GM20000 (cell line): ENCODE results near the gene MAP2K5.

Source experiments
- DNase-seq: peaks from one replicate; pipeline ENCODE4 v3.0.0; 2012; ENCODE audit warnings: low spot score
- TF ChIP-seq, protein P1 (sequence below): IDR thresholded peaks from 2 replicates; pipeline ENCODE4 v1.5.1; 2012; ENCODE audit warnings: mild to moderate bottlenecking, control low read depth; ENCODE audit errors: extremely low read depth, missing control alignments

Gene MAP2K5

DNA sequence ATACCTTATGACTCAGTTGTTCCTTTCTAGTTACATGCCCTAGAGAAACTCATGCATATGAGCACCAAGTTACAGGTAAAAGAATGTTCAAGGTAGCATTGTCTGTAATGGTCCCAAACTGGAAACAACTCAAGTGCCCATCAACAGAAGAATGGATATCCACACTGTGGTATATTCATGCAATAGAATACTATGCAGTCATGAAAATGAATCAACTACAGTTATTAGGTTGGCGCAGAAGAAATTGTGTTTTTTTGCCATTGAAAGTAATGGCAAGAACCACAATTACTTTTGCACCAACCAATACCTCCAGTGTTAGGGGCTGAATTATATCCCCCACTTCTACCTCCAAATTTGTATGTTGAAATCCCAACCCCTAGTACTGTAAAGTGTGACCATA lies 307.0 kb downstream of the MAP2K5 start:
- TF ChIP-seq, protein P1, sequence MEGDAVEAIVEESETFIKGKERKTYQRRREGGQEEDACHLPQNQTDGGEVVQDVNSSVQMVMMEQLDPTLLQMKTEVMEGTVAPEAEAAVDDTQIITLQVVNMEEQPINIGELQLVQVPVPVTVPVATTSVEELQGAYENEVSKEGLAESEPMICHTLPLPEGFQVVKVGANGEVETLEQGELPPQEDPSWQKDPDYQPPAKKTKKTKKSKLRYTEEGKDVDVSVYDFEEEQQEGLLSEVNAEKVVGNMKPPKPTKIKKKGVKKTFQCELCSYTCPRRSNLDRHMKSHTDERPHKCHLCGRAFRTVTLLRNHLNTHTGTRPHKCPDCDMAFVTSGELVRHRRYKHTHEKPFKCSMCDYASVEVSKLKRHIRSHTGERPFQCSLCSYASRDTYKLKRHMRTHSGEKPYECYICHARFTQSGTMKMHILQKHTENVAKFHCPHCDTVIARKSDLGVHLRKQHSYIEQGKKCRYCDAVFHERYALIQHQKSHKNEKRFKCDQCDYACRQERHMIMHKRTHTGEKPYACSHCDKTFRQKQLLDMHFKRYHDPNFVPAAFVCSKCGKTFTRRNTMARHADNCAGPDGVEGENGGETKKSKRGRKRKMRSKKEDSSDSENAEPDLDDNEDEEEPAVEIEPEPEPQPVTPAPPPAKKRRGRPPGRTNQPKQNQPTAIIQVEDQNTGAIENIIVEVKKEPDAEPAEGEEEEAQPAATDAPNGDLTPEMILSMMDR = no peak
- DNase-seq = no peak

- DNase-seq = no peak
Measured at GRCh38 chr15:67850336-67850735, 307.8 kb downstream of the MAP2K5 start.

DNA sequence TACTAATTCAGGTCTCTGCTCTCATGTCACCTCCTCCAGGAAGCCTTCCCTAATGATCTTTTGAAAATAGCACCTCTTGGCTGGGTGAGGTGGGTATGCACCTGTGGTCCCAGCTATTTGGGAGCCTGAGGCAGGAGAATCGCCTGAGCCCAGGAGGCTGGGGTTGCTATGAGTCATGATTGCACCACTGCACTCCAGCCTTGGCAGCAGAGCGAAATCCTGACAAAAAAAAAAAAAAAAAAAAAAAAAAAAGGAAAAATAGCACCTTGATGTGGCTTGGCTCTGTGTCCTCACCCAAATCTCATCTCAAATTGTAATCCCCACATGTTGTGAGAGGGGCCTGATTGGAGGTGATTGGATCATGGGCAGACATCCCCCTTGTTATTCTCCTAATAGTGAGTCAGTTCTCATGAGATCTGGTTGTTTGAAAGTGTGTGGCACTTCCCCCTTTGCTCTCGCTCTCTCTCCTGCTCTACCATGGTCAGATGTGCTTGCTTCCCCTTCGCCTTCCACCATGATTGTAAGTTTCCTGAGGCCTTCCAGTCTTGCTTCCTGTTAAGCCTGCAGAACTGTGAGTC lies 308.6 kb downstream of the MAP2K5 start:
- TF ChIP-seq, protein P1 = no peak
- DNase-seq = no peak

More at GRCh38 chr15:67850336-67850735, 307.8 kb downstream of the MAP2K5 start:
- TF ChIP-seq, protein P1 = no peak

- no peak for DNase-seq
- TF ChIP-seq, protein P1 = no peak
Measured at GRCh38 chr15:67852418-67852817, 309.9 kb downstream of the MAP2K5 start.

DNA sequence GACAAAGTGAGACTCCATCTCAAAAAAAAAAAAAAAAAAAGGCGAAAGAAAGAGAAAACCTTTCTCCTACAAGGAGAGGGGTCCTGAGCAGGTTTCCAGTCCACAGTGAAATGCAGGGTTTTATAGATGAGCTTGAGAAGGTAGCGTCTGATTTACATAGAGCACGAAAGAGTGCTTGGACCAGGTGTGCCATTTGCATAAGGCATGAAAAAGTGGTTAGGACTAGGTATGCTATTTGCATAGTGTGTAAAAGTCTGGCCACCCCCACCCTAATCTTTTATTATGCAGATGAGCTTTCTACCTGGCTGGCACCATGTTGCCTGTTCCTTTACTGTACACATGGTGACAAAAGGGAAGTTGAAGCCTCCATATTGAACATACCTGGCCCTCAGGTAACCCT lies 311.0 kb downstream of the MAP2K5 start:
- TF ChIP-seq, protein P1 = no peak
- no peak for DNase-seq

GRCh38 chr15:67854358-67854757 lies 311.9 kb downstream of the MAP2K5 start:
- no peak for DNase-seq
- TF ChIP-seq, protein P1 = no peak

DNA sequence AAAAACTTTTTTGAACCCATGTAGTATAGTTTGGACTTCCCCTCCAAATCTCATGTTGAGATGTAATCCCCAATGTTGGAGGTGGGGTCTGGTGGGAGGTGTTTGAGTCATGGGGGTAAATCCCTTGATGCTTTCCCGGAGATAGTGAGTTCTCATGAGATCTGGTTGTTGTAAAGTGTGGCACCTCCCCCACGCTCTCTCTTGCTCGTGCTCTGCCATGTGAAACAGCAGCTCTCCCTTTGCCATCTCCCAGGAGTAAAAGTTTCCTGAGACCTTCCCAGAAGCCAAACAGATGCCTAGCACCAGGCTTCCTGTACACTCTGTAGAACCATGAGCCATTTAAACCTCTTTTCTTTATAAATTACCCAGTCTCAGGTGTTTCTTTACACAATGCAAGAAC lies 313.3 kb downstream of the MAP2K5 start:
- TF ChIP-seq, protein P1 = no peak
- no peak for DNase-seq
